Memory B cell (primary cell): ENCODE data around the gene CDC42EP4.

Experiments used
- ATAC-seq: fragments of 150-1000 bp; cut with Tn5 transposase; 2 replicates; pipeline ENCODE4 v1.10.0; 2021; ENCODE audit warnings: low read depth, mild to moderate bottlenecking, moderate library complexity
- DNase-seq, 2 donors: peaks; one replicate each; pipeline ENCODE4 v3.0.0; 2022; ENCODE audit warnings: low spot score in 2 of 2
- H3K27ac Mint-ChIP-seq: one replicate; pipeline ENCODE4 v1.8.0; 2022; ENCODE audit warnings: mild to moderate bottlenecking, moderate library complexity, mixed read lengths
- H3K27me3 Mint-ChIP-seq: one replicate; pipeline ENCODE4 v1.8.0; 2022; ENCODE audit warnings: mixed read lengths
- H3K36me3 Mint-ChIP-seq: one replicate; pipeline ENCODE4 v1.8.0; 2022; ENCODE audit warnings: mild to moderate bottlenecking, mixed read lengths
- H3K4me1 Mint-ChIP-seq: one replicate; pipeline ENCODE4 v1.8.0; 2022; ENCODE audit warnings: mixed read lengths
- H3K4me3 Mint-ChIP-seq: one replicate; pipeline ENCODE4 v1.8.0; 2022; ENCODE audit warnings: mild to moderate bottlenecking, moderate library complexity, mixed read lengths
- H3K9me3 Mint-ChIP-seq: one replicate; pipeline ENCODE4 v1.8.0; 2022; ENCODE audit warnings: mixed read lengths

CDC42EP4 gene

GRCh38 chr17:73289549-73290254 lies 22.1 kb downstream of the CDC42EP4 start:
- Mint-ChIP-seq H3K27me3 (peaks cover 12% of the 10 kb centered on the region), H3K27ac (no peak overlapping the region), H3K4me1 (peaks cover 24% of the 10 kb centered on the region), H3K9me3 (no peaks in the 10 kb centered on the region), H3K36me3 (no peaks in the 10 kb centered on the region), H3K4me3 (no peak overlapping the region)
- ATAC-seq: no peak
- DNase-seq: no peak

GRCh38 chr17:73288534-73289302 lies 23.1 kb downstream of the CDC42EP4 start:
- no peak overlapping the region for H3K27ac Mint-ChIP-seq
- peaks cover 24% of the 10 kb centered on the region for H3K4me1 Mint-ChIP-seq
- no peaks in the 10 kb centered on the region for H3K36me3 Mint-ChIP-seq
- ATAC-seq: no peak
- no peak overlapping the region for H3K4me3 Mint-ChIP-seq
- DNase-seq: no peak
- H3K27me3 Mint-ChIP-seq: peaks cover 12% of the 10 kb centered on the region
- no peaks in the 10 kb centered on the region for H3K9me3 Mint-ChIP-seq

GRCh38 chr17:73286863-73287296 lies 24.9 kb downstream of the CDC42EP4 start:
- DNase-seq (no peak), ATAC-seq (no peak)
- H3K27me3 Mint-ChIP-seq: peaks cover 11% of the 10 kb centered on the region
- H3K9me3 Mint-ChIP-seq: no peaks in the 10 kb centered on the region
- no peaks in the 10 kb centered on the region for H3K36me3 Mint-ChIP-seq
- H3K4me3 Mint-ChIP-seq: no peak overlapping the region
- H3K27ac Mint-ChIP-seq: no peak overlapping the region
- H3K4me1 Mint-ChIP-seq: peaks cover 25% of the 10 kb centered on the region

- peaks cover 11% of the 10 kb centered on the region for H3K27me3 Mint-ChIP-seq
- no peak for ATAC-seq
These were observed 25.6 kb downstream of the CDC42EP4 start for GRCh38 chr17:73285916-73286862.

GRCh38 chr17:73285603-73285908 lies 26.2 kb downstream of the CDC42EP4 start:
- DNase-seq (no peak), ATAC-seq (no peak)
- H3K27ac Mint-ChIP-seq: no peak overlapping the region
- H3K9me3 Mint-ChIP-seq: no peaks in the 10 kb centered on the region
- H3K4me1 Mint-ChIP-seq: peaks cover 14% of the 10 kb centered on the region
- H3K27me3 Mint-ChIP-seq: peaks cover 11% of the 10 kb centered on the region
- no peak overlapping the region for H3K4me3 Mint-ChIP-seq
- no peaks in the 10 kb centered on the region for H3K36me3 Mint-ChIP-seq

More at GRCh38 chr17:73285916-73286862, 25.6 kb downstream of the CDC42EP4 start:
- DNase-seq: no peak
- H3K4me3 Mint-ChIP-seq: no peak overlapping the region
- H3K27ac Mint-ChIP-seq: no peak overlapping the region
- no peaks in the 10 kb centered on the region for H3K9me3 Mint-ChIP-seq
- no peaks in the 10 kb centered on the region for H3K36me3 Mint-ChIP-seq
- peaks cover 20% of the 10 kb centered on the region for H3K4me1 Mint-ChIP-seq

- no peak for DNase-seq
- no peak for ATAC-seq
- no peaks in the 10 kb centered on the region for H3K9me3 Mint-ChIP-seq
- H3K4me1 Mint-ChIP-seq: peaks cover 11% of the 10 kb centered on the region
- no peak overlapping the region for H3K4me3 Mint-ChIP-seq
- H3K36me3 Mint-ChIP-seq: no peaks in the 10 kb centered on the region
- peaks cover 11% of the 10 kb centered on the region for H3K27me3 Mint-ChIP-seq
- H3K27ac Mint-ChIP-seq: no peak overlapping the region
These were observed 26.7 kb downstream of the CDC42EP4 start for GRCh38 chr17:73284906-73285602.

GRCh38 chr17:73284354-73284753 lies 27.4 kb downstream of the CDC42EP4 start:
- Mint-ChIP-seq H3K27ac (no peak overlapping the region), H3K4me1 (peaks cover 8% of the 10 kb centered on the region), H3K4me3 (no peak overlapping the region), H3K9me3 (no peaks in the 10 kb centered on the region), H3K36me3 (no peaks in the 10 kb centered on the region), H3K27me3 (peaks cover 9% of the 10 kb centered on the region)
- DNase-seq: no peak
- no peak for ATAC-seq

- ATAC-seq: no peak
- Mint-ChIP-seq H3K9me3 (no peaks in the 10 kb centered on the region), H3K4me1 (peaks cover 8% of the 10 kb centered on the region), H3K4me3 (no peak overlapping the region), H3K27ac (no peak overlapping the region), H3K36me3 (no peaks in the 10 kb centered on the region), H3K27me3 (peaks cover 12% of the 10 kb centered on the region)
- no peak for DNase-seq
These were observed 27.9 kb downstream of the CDC42EP4 start for GRCh38 chr17:73283841-73284282.

GRCh38 chr17:73283250-73283649 lies 28.6 kb downstream of the CDC42EP4 start:
- ATAC-seq (no peak), DNase-seq (no peak)
- no peak overlapping the region for H3K27ac Mint-ChIP-seq
- no peaks in the 10 kb centered on the region for H3K36me3 Mint-ChIP-seq
- H3K4me3 Mint-ChIP-seq: no peak overlapping the region
- H3K27me3 Mint-ChIP-seq: peaks cover 12% of the 10 kb centered on the region
- peaks cover 6% of the 10 kb centered on the region for H3K4me1 Mint-ChIP-seq
- no peaks in the 10 kb centered on the region for H3K9me3 Mint-ChIP-seq

- H3K9me3 Mint-ChIP-seq: no peaks in the 10 kb centered on the region
- DNase-seq (no peak), ATAC-seq (no peak)
- peaks cover 6% of the 10 kb centered on the region for H3K4me1 Mint-ChIP-seq
- H3K4me3 Mint-ChIP-seq: no peak overlapping the region
- no peak overlapping the region for H3K27ac Mint-ChIP-seq
- no peaks in the 10 kb centered on the region for H3K36me3 Mint-ChIP-seq
- peaks cover 9% of the 10 kb centered on the region for H3K27me3 Mint-ChIP-seq
These were observed 29.2 kb downstream of the CDC42EP4 start for GRCh38 chr17:73282629-73283028.

GRCh38 chr17:73281928-73282327 lies 29.9 kb downstream of the CDC42EP4 start:
- Mint-ChIP-seq H3K4me3 (no peak overlapping the region), H3K9me3 (no peaks in the 10 kb centered on the region), H3K27me3 (peaks cover 9% of the 10 kb centered on the region), H3K36me3 (no peaks in the 10 kb centered on the region), H3K27ac (no peak overlapping the region), H3K4me1 (peaks cover 6% of the 10 kb centered on the region)
- ATAC-seq (no peak), DNase-seq (no peak)

GRCh38 chr17:73280191-73280590 lies 31.6 kb downstream of the CDC42EP4 start:
- Mint-ChIP-seq H3K4me1 (peaks cover 3% of the 10 kb centered on the region), H3K27ac (no peak overlapping the region), H3K36me3 (no peaks in the 10 kb centered on the region), H3K27me3 (peaks cover 6% of the 10 kb centered on the region), H3K4me3 (no peak overlapping the region), H3K9me3 (no peaks in the 10 kb centered on the region)
- DNase-seq: no peak
- no peak for ATAC-seq

- no peaks in the 10 kb centered on the region for H3K36me3 Mint-ChIP-seq
- no peaks in the 10 kb centered on the region for H3K9me3 Mint-ChIP-seq
- DNase-seq (no peak), ATAC-seq (no peak)
- no peak overlapping the region for H3K4me3 Mint-ChIP-seq
- peaks cover 6% of the 10 kb centered on the region for H3K27me3 Mint-ChIP-seq
- peaks cover 3% of the 10 kb centered on the region for H3K4me1 Mint-ChIP-seq
- no peak overlapping the region for H3K27ac Mint-ChIP-seq
These were observed 32.1 kb downstream of the CDC42EP4 start for GRCh38 chr17:73279704-73280103.
